ENCODE measurements around the gene P2RY13. TPM values are rescaled to one million over a fixed set of nuclear protein-coding genes. Genes with fewer than 3 reads are reported as not detected.
A peak's percentile ranks its signal among the peaks of the same experiment; 100 is the strongest.

The P2RY13 gene
- total RNA-seq, 4 donors from 2014 or later, result 0.72 to 10.7 (median 3.4) TPM

DNA sequence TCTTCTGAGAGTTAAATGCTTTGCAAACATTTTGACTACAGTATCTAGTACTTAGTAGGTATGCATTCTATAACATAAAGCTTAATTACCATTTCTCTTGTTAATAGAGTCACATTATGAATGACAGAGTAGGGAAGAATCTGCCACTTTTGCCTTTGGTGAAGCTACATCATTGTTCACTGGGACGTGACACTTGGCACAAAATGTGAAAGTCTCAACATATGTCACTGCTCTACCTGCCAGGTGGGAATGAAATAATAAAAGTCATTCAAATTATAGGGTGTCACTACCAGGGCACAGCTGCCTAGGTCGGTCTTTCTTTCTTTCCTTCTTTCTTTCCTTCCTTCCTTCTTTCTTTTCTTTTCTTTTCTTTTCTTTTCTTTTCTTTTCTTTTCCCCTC, 30.3 kb downstream of the P2RY13 start:
- ATAC-seq (ENCODE audit: low FRiP score), result no peak
- no peak for DNase-seq (ENCODE audit: low spot score)
- TF ChIP-seq, protein P1, sequence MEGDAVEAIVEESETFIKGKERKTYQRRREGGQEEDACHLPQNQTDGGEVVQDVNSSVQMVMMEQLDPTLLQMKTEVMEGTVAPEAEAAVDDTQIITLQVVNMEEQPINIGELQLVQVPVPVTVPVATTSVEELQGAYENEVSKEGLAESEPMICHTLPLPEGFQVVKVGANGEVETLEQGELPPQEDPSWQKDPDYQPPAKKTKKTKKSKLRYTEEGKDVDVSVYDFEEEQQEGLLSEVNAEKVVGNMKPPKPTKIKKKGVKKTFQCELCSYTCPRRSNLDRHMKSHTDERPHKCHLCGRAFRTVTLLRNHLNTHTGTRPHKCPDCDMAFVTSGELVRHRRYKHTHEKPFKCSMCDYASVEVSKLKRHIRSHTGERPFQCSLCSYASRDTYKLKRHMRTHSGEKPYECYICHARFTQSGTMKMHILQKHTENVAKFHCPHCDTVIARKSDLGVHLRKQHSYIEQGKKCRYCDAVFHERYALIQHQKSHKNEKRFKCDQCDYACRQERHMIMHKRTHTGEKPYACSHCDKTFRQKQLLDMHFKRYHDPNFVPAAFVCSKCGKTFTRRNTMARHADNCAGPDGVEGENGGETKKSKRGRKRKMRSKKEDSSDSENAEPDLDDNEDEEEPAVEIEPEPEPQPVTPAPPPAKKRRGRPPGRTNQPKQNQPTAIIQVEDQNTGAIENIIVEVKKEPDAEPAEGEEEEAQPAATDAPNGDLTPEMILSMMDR (IDR thresholded peaks at IDR 0.05), result no peak

DNA sequence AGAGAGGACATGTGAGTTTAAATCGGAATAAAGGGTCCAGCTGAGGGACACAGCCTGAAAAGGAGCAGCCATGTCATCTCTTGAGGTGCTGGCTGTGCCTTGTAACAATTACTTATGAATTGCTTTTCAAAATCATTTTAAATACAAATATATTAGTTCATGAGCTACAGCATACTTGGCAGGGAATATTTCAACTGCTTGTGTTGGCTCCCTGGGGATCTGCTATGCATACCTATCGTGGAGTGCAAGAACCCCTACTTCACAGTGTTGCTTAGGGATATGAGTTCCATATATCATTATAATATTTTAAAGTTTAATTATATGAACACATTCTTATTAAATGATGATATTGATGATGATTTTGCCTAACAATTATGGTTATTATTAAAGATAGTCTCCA, 31.9 kb downstream of the P2RY13 start:
- ATAC-seq (ENCODE audit: low FRiP score) (no peak), DNase-seq (ENCODE audit: low spot score) (no peak)
- TF ChIP-seq, protein P1 (IDR thresholded peaks at IDR 0.05), result no peak

DNA sequence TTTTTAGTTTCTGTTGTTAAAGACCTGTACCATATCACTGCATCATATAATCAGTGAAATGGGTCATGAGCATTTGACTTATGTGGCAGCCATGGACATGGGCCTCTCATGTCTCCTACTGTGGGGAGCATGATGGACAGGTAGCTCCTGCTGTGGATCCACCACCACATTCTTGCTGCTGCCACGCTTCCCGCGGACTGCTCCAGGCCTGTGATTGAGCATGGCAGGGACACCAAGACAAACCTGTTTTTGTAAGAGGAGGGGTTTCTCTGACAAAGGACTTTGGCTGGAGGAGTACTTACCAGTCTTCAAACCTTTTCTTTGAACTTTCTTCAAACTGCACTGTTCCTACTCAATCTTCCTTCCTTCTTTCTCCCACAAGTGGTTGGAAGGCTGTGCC, 33.1 kb downstream of the P2RY13 start:
- ATAC-seq (ENCODE audit: low FRiP score), result no peak
- DNase-seq (ENCODE audit: low spot score), result no peak
- TF ChIP-seq, protein P1 (IDR thresholded peaks at IDR 0.05), result no peak

DNA sequence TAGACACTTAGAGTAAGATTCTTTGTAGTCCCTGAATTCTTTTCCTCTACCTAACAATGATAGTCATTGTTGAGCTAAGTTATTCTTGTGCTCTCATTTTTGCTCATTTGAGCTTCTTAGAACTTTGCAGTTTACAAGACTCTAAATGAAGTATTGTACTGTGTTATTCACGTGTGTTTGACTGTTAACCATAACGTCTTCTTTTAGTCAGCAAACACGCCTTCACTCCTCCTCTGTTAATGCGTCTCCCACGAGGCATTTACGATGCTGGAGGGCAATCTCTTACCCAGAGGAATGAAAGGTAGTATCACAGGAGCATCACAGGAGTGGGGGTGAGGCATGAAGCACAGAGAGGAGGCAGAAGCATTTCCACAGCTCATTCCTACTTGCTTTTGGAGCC, 36.2 kb downstream of the P2RY13 start:
- DNase-seq (ENCODE audit: low spot score) (no peak), ATAC-seq (ENCODE audit: low FRiP score) (no peak)
- TF ChIP-seq, protein P1 (IDR thresholded peaks at IDR 0.05), result no peak

DNA sequence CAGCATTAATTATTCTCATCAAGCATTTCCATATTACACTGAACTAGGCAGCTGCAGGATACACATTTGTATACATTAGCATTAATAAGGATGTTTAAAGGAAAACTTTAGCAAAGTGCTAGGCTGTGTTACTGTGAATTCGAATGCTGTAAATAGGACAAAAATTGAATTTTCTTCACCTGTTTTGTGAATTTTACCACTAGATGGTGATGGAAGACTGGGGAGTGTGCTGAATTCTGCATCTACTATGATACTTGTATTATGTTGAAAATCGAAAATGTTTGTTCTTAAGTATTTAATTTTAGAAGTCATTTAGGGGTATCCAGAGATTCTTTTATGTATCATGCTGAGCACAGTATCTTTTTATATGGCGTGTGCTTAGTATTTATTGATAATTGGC, 38.7 kb downstream of the P2RY13 start:
- DNase-seq (ENCODE audit: low spot score) (no peak), ATAC-seq (ENCODE audit: low FRiP score) (no peak)
- TF ChIP-seq, protein P1 (IDR thresholded peaks at IDR 0.05), result peak in 1 of 3 donors; percentile 18

DNA sequence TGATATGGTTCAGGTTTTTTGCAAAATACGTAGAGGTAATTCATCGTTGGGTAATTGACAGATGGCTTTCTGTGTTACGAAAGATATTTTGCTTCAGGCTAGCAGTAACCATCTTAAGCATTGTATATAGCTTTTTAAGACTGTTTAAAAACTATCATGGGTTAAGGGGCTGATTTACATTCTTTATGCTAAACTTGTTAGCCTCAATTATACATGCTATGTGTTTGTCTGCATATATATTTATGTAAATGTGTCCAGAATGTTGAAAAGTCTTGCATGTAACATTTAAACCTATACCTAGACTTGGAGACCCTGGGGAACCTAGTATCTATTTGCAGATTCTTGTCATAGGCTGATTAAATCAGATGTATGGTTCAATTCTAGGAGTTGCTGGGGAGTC, 39.9 kb downstream of the P2RY13 start:
- DNase-seq (ENCODE audit: low spot score), result no peak

DNA sequence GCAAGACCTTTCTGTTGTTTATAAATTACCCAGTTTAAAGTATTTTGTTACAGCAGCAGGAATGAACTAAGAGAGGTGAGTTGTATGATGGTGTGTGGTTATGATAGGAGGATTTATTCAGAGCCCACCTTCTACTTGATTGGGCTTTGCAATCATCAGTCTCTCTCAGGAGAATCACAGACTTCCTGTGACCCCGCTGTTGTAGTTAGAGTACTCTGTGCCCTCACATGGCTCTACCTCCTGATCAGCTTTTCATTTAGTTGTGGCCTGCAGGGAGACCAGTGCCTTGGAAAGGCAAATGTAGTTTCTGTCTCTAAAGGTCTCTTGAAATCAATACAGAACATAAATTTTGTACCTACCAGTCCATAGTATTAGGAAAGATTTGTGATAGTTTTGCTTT, 43.4 kb downstream of the P2RY13 start:
- no peak for ATAC-seq (ENCODE audit: low FRiP score)
- TF ChIP-seq, protein P1 (IDR thresholded peaks at IDR 0.05), result no peak
- DNase-seq (ENCODE audit: low spot score), result no peak

More for the DNA sequence above, 39.9 kb downstream of the P2RY13 start:
- no peak for ATAC-seq (ENCODE audit: low FRiP score)
- TF ChIP-seq, protein P1 (IDR thresholded peaks at IDR 0.05), result no peak

Measured in omental fat pad (tissue), 4 donors.